ENCODE measurements around the gene ASS1. TPM values are rescaled to one million over a fixed set of nuclear protein-coding genes. Genes with fewer than 3 reads are reported as not detected.

ASS1 gene
- total RNA-seq, 1 experiment from 2014 or later: 83.0 TPM

DNA sequence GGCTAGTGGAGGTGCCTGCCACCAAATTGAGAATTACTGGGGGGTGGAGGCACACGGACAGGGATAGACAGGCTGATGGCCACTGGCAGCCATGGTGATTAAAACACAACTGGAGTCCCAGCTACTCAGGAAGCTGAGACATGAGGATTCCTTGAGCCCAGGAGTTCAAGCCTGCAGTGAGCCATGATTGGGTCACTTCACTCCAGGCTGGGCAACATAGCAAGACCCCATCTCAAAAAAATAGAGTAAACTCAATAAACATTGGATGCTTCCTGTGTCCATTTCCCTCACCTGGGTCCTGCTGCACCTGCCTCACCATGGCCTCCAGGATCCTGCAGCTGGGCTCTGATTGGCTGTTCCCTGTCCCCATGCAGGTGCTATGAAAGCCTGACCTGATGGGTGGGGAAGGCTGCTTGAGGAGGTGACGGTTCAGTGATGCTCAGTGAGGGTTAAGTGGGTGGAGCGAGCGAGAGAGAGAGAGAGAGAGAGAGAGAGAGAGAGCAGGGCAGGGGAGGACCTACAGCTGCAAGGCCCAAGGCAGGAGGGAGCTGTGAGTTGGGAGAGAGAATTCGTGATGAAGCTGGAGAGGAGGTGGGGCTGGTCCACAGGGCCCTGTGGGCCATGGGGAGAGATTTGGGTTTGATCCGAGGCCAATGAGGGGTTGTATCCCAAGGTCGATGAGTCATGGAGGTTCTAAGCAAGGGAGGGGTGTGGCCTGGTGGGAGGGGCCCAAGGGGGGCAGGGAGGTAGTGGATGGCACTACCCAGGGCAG, 97.9 kb downstream of the ASS1 start:
- Histone ChIP-seq H3K9ac (ENCODE audit: low read length) (no peak overlapping the region), H2AFZ (ENCODE audit: low read length) (no peak overlapping the region), H3K36me3 (ENCODE audit: low read depth, low read length) (no peaks in the 10 kb centered on the region), H4K20me1 (ENCODE audit: low read length) (no peaks in the 10 kb centered on the region), H3K9me2 (replicated peaks; ENCODE audit: low read length) (no peaks in the 10 kb centered on the region), H3K9me3 (ENCODE audit: low read length) (no peaks in the 10 kb centered on the region), H3K27ac (ENCODE audit: low read length) (no peak overlapping the region), H3K79me2 (ENCODE audit: low read length) (no peaks in the 10 kb centered on the region), H3K4me2 (ENCODE audit: low read length) (no peak overlapping the region), H3F3A (ENCODE audit: low read length, unreplicated experiment) (no peaks in the 10 kb centered on the region), H3K4me1 (ENCODE audit: insufficient read depth, low read length) (peaks cover 12% of the 10 kb centered on the region), H3K4me3 (ENCODE audit: low read length) (no peak overlapping the region), H3K27me3 (ENCODE audit: low read length) (no peaks in the 10 kb centered on the region)
- no peak for ATAC-seq
- intact Hi-C loops (cut with micrococcal nuclease): no loop called here
- DNase-seq: peak; percentile 3
- TF ChIP-seq, protein P1, sequence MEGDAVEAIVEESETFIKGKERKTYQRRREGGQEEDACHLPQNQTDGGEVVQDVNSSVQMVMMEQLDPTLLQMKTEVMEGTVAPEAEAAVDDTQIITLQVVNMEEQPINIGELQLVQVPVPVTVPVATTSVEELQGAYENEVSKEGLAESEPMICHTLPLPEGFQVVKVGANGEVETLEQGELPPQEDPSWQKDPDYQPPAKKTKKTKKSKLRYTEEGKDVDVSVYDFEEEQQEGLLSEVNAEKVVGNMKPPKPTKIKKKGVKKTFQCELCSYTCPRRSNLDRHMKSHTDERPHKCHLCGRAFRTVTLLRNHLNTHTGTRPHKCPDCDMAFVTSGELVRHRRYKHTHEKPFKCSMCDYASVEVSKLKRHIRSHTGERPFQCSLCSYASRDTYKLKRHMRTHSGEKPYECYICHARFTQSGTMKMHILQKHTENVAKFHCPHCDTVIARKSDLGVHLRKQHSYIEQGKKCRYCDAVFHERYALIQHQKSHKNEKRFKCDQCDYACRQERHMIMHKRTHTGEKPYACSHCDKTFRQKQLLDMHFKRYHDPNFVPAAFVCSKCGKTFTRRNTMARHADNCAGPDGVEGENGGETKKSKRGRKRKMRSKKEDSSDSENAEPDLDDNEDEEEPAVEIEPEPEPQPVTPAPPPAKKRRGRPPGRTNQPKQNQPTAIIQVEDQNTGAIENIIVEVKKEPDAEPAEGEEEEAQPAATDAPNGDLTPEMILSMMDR (conservative IDR thresholded peaks at IDR 0.05; ENCODE audit: low read depth, low read length): no peak
- TF ChIP-seq EZH2 (IDR thresholded peaks at IDR 0.05; ENCODE audit: low read length, unreplicated experiment) (no peak), EZH2phosphoT487 (IDR thresholded peaks at IDR 0.05; ENCODE audit: borderline replicate concordance, low read length) (no peak)
- CTCF ChIA-PET: no interaction called here
- POLR2A ChIA-PET (ENCODE audit: unreplicated experiment): no interaction called here
- no TSS peak for BruUV-seq (replicated peaks)

GRCh38 chr9:130543368-130543767, 98.6 kb downstream of the ASS1 start:
- H3K4me2 ChIP-seq (ENCODE audit: low read length): no peak overlapping the region
- no TSS peak for BruUV-seq (replicated peaks)
- ChIA-PET POLR2A (ENCODE audit: unreplicated experiment) (no interaction called here), CTCF (no interaction called here)
- H3K27ac ChIP-seq (ENCODE audit: low read length): no peak overlapping the region
- H3K4me1 ChIP-seq (ENCODE audit: insufficient read depth, low read length): peaks cover 6% of the 10 kb centered on the region; the same call in 1 of the 2 replicates
- H3K79me2 ChIP-seq (ENCODE audit: low read length): no peaks in the 10 kb centered on the region
- H3K4me3 ChIP-seq (ENCODE audit: low read length): no peak overlapping the region
- H4K20me1 ChIP-seq (ENCODE audit: low read length): no peaks in the 10 kb centered on the region
- intact Hi-C loops (cut with micrococcal nuclease): no loop called here
- H2AFZ ChIP-seq (ENCODE audit: low read length): no peak overlapping the region
- H3K9me2 ChIP-seq (replicated peaks; ENCODE audit: low read length): no peaks in the 10 kb centered on the region
- no peaks in the 10 kb centered on the region for H3K9me3 ChIP-seq (ENCODE audit: low read length)
- no peaks in the 10 kb centered on the region for H3K36me3 ChIP-seq (ENCODE audit: low read depth, low read length)
- no peak overlapping the region for H3K9ac ChIP-seq (ENCODE audit: low read length)
- TF ChIP-seq, protein P1 (conservative IDR thresholded peaks at IDR 0.05; ENCODE audit: low read depth, low read length): no peak
- no peak for TF ChIP-seq EZH2 (IDR thresholded peaks at IDR 0.05; ENCODE audit: low read length, unreplicated experiment)
- no peak for TF ChIP-seq EZH2phosphoT487 (IDR thresholded peaks at IDR 0.05; ENCODE audit: borderline replicate concordance, low read length)
- DNase-seq (no peak), ATAC-seq (no peak)
- no peaks in the 10 kb centered on the region for H3F3A ChIP-seq (ENCODE audit: low read length, unreplicated experiment)
- no peaks in the 10 kb centered on the region for H3K27me3 ChIP-seq (ENCODE audit: low read length)

DNA sequence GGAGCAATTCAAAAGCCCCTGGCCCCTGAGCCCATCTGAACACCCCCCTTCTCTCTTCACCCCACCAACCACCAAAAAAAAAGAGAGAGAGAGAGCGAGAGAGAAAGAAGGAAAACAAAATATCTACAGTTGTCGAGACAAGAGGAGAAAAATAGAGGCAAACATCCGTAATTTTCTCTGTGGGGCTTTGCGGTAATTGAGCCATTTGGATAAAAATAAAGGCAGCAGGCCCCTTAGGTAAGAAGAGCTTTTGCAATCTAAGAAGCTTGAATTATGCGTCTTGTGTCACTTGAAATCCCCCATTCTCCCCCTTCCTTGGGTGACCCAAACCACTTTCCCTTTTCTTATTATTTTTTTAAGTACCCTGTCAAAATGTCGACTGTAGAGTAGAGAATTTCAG, 99.1 kb downstream of the ASS1 start:
- no peak overlapping the region for H3K4me3 ChIP-seq (ENCODE audit: low read length)
- H3K9me3 ChIP-seq (ENCODE audit: low read length): no peaks in the 10 kb centered on the region
- no peak overlapping the region for H2AFZ ChIP-seq (ENCODE audit: low read length)
- H3K9me2 ChIP-seq (replicated peaks; ENCODE audit: low read length): no peaks in the 10 kb centered on the region
- H3K36me3 ChIP-seq (ENCODE audit: low read depth, low read length): no peaks in the 10 kb centered on the region
- DNase-seq (no peak), ATAC-seq (no peak)
- CTCF ChIA-PET: no interaction called here
- peaks cover 6% of the 10 kb centered on the region; the same call in 1 of the 2 replicates for H3K4me1 ChIP-seq (ENCODE audit: insufficient read depth, low read length)
- TF ChIP-seq EZH2 (IDR thresholded peaks at IDR 0.05; ENCODE audit: low read length, unreplicated experiment) (no peak), EZH2phosphoT487 (IDR thresholded peaks at IDR 0.05; ENCODE audit: borderline replicate concordance, low read length) (no peak)
- TF ChIP-seq, protein P1 (conservative IDR thresholded peaks at IDR 0.05; ENCODE audit: low read depth, low read length): no peak
- intact Hi-C loops (cut with micrococcal nuclease): no loop called here
- no peaks in the 10 kb centered on the region for H3K79me2 ChIP-seq (ENCODE audit: low read length)
- no peak overlapping the region for H3K9ac ChIP-seq (ENCODE audit: low read length)
- H4K20me1 ChIP-seq (ENCODE audit: low read length): no peaks in the 10 kb centered on the region
- POLR2A ChIA-PET (ENCODE audit: unreplicated experiment): no interaction called here
- H3K4me2 ChIP-seq (ENCODE audit: low read length): no peak overlapping the region
- no peaks in the 10 kb centered on the region for H3F3A ChIP-seq (ENCODE audit: low read length, unreplicated experiment)
- BruUV-seq (replicated peaks): no TSS peak
- H3K27ac ChIP-seq (ENCODE audit: low read length): no peak overlapping the region
- no peaks in the 10 kb centered on the region for H3K27me3 ChIP-seq (ENCODE audit: low read length)
